Activated T-cell treated with anti-CD3 and anti-CD28 coated beads for 1 hour (primary cell): ENCODE results near the gene B3GAT1.

ENCODE experiments used
- DNase-seq: peaks from one replicate; pipeline ENCODE4 v3.0.0-alpha.2; 2020; ENCODE audit warnings: low read depth

B3GAT1 gene

GRCh38 chr11:134441706-134442105, 29.7 kb upstream of the B3GAT1 start:
- no peak for DNase-seq

- DNase-seq: no peak
These were observed 29.2 kb upstream of the B3GAT1 start for GRCh38 chr11:134441281-134441680.

GRCh38 chr11:134440851-134441250, 28.8 kb upstream of the B3GAT1 start:
- no peak for DNase-seq

GRCh38 chr11:134438542-134439537, 26.8 kb upstream of the B3GAT1 start:
- no peak for DNase-seq

- no peak for DNase-seq
These were observed 25.8 kb upstream of the B3GAT1 start for GRCh38 chr11:134437821-134438220.

- DNase-seq: no peak
These were observed 24.7 kb upstream of the B3GAT1 start for GRCh38 chr11:134436781-134437180.

- no peak for DNase-seq
These were observed 21.8 kb upstream of the B3GAT1 start for GRCh38 chr11:134433806-134434205.

GRCh38 chr11:134433251-134433650, 21.2 kb upstream of the B3GAT1 start:
- DNase-seq: no peak

- no peak for DNase-seq
These were observed 20.7 kb upstream of the B3GAT1 start for GRCh38 chr11:134432776-134433175.

- DNase-seq: no peak
These were observed 17.1 kb upstream of the B3GAT1 start for GRCh38 chr11:134429106-134429505.

GRCh38 chr11:134425816-134426536, 13.9 kb upstream of the B3GAT1 start:
- DNase-seq: no peak

- DNase-seq: no peak
These were observed 13.4 kb upstream of the B3GAT1 start for GRCh38 chr11:134425413-134425812.

GRCh38 chr11:134423106-134423505, 11.1 kb upstream of the B3GAT1 start:
- DNase-seq: no peak

GRCh38 chr11:134417871-134418840, 6.1 kb upstream of the B3GAT1 start:
- DNase-seq: no peak

- no peak for DNase-seq
These were observed 4.7 kb upstream of the B3GAT1 start for GRCh38 chr11:134416726-134417125.

- DNase-seq: no peak
These were observed 3.0 kb upstream of the B3GAT1 start for GRCh38 chr11:134414766-134415765.

- DNase-seq: no peak
These were observed 2.0 kb upstream of the B3GAT1 start for GRCh38 chr11:134413826-134414731.

- DNase-seq: no peak
These were observed 1.2 kb upstream of the B3GAT1 start for GRCh38 chr11:134413043-134413825.

- DNase-seq: no peak
These were observed 1.3 kb downstream of the B3GAT1 start for GRCh38 chr11:134410766-134411165.
